LNCAP (cell line): ENCODE results near the gene TRIM67.

Experiments
- CTCF ChIP-seq: fragments of 450-650 bp; IDR thresholded peaks from 2 replicates; pipeline ENCODE4 v1.5.1; 2017; ENCODE audit warnings: mild to moderate bottlenecking

Gene TRIM67

GRCh38 chr1:231162297-231162969, 575 bp downstream of the TRIM67 start:
- TF ChIP-seq CTCF = no peak

DNA sequence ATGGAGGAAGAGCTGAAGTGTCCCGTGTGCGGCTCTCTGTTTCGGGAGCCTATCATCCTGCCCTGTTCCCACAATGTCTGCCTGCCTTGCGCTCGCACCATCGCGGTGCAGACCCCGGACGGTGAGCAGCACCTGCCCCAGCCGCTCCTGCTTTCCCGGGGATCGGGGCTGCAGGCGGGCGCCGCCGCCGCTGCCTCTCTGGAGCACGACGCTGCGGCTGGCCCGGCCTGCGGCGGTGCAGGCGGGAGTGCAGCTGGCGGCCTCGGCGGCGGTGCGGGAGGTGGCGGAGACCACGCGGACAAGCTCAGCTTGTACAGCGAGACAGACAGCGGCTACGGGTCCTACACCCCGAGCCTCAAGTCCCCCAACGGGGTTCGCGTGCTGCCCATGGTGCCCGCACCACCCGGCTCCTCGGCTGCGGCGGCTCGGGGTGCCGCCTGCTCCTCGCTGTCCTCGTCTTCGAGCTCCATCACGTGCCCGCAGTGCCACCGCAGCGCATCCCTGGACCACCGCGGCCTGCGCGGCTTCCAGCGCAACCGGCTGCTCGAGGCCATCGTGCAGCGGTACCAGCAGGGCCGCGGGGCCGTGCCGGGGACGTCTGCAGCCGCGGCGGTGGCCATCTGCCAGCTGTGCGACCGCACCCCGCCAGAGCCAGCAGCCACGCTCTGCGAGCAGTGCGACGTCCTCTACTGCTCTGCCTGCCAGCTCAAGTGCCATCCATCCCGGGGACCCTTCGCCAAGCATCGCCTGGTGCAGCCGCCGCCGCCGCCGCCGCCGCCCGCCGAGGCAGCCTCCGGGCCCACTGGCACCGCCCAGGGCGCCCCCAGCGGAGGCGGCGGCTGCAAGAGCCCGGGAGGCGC, 1.3 kb downstream of the TRIM67 start:
- no peak for TF ChIP-seq CTCF

DNA sequence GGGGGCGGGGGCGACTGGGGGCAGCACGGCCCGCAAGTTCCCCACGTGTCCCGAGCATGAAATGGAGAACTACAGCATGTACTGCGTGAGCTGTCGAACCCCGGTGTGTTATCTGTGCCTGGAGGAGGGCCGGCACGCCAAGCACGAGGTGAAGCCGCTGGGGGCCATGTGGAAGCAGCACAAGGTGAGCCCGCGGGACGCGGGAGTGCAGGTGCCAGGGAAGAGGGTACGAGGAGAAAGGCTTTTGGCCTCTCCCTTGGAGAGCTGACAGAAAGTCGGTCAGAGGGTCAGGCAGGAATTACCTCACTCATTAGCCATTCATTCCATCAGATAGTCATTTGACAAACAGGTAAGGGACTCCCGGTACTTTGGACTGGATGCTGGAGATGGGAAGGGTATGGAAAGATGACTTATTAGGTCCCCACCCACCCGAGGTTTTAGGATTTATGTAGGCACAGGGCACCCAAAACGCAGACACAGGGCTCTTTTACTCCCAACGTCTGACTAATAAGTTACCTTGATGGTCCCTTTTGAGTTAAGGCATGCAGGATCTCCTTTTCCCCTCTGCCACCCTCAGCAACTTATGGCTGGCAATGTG, 2.1 kb downstream of the TRIM67 start:
- TF ChIP-seq CTCF = no peak

DNA sequence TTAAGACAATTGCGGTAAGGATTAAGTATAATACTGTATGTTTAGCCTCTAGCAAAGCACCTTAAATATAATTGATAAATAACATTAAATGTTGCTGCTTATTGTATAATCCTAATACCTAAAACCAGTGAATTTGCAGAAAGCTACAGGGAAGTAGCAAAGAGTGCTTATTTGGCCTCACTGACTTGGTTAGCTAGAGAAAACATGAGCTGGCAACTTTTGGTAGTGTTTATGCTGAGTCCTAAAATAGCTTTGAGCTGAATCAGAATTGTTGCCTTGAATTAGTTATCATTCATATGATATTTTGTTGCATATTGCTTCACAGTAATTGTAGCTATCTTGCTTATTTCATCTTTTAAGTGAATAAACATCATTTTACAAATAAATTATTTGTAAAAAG, 3.5 kb downstream of the TRIM67 start:
- TF ChIP-seq CTCF = no peak

GRCh38 chr1:231166398-231166797, 4.5 kb downstream of the TRIM67 start:
- TF ChIP-seq CTCF = no peak

DNA sequence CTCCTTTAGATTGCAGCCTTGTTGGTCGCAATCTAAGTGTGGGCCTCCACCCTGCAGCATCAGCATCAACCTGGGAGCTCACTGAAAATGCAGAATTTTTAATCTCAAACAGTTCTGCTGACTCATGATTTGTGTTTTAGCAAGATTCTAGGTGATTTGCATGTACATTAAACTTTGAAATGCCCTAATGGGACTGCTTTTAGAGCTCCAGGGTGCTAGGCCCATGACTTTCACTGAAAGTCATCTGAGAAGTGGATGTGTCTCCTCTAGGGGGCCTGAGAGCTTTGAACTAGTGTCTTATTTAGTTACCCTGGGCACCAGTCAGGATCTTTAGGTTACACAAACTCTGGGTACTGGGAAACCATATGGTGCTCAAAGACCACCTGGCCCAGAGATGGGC, 9.0 kb downstream of the TRIM67 start:
- TF ChIP-seq CTCF = no peak

DNA sequence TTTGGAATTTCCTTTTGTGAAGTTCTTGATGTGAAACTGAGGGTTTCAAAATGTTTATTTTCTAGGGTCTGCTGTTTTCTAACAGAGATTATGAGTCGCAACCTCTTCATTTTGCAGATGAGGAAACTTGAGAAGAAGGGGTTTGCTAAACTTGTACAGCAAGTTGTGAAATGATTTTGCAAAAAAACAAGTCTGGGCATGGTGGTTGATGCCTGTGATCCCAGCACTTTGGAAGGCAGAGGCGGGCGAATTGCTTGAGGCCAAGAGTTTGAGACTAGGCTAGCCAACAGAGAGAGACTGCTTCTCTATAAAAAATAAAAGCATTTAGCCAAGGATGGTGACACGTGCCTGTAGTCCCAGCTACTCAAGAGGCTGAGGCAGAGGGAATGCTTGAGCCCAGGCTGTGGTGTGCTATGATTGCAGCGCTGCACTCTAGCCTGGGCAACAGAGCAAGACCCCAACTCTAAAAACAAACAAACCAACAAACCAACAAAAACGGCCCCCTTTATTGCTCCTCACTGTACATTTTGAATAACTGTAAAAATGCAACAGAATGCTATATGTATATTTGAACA, 9.9 kb downstream of the TRIM67 start:
- TF ChIP-seq CTCF = no peak
